Right renal cortex interstitium (tissue), 3 donors: Measurements from ENCODE around the gene ZNF780B. TPM values are rescaled to one million over a fixed set of nuclear protein-coding genes. Genes with fewer than 3 reads are reported as not detected.

ENCODE experiments used
- DNase-seq, 3 donors: peaks; one replicate each; pipeline ENCODE4 v3.0.0-alpha.2; 2013; ENCODE audit warnings: low read depth in 3 of 3, low spot score in 2 of 3
- polyA plus RNA-seq, 3 donors: library from polyadenylated mRNA; unstranded; fragments of 120-200 nt; gene quantifications; one replicate each; pipeline ENCODE4 v1.2.1, GENCODE V29; 2013; ENCODE audit not compliant: insufficient read length in 3 of 3

Gene ZNF780B
- polyA plus RNA-seq, 3 donors, result 20.6 to 22.9 (median 21.5) TPM

DNA sequence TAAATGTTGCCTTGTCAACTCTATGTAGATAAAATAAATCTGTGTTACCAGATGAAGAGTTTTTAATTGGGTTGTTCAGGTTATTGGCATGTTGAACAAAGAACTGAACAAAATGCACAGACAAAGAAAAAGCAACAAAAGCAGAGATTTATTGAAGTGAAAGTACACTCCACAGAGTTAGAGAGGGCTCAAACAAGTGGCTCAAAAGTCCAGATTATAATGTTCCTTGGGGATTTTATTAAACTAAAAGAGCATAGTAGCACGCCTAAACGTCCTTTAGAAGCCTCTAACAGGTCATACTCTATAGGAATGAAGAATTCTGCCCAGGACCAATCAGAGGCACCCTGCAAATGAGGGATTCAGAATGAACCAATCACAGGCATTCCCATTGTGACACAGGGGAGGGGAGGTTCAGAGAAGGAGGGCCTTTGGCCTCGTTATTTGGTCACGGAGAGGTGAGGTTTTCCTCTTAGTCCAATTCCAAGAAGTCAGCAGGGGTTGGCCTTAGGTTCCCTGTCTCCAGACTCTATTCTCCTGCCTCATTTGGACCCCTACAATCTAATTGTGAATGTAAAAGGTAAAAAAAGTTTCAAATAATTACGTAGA, 72.2 kb downstream of the ZNF780B start:
- no peak for DNase-seq

DNA sequence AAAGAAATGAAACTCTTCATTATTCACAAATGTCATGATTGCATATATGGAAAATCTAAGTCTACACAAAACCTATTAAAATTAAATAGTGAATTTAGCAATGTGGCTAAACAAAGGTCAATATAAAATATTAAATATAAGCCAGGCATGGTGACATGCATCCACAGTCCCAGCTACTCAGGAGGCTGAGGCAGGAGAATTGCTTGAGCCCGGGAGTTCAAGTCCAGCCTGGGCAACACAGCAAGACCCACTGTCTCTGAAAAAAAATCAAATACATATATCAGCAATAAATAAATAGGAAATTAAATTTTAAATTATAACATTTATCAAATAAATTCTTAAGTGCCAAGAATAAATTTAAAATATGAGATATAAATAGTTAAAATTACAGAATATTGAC, 73.1 kb downstream of the ZNF780B start:
- DNase-seq, result no peak

Other genes starting within 250 kb of the ZNF780B start
- gene DYRK1B, start 222.1 kb downstream of the ZNF780B start, polyA plus RNA-seq, result 10 to 100 TPM; 28.2 to 34.5 (median 32.1) TPM
- gene FBL, start 209.9 kb downstream of the ZNF780B start, polyA plus RNA-seq, result 100 to 1,000 TPM; 345 to 389 (median 381) TPM
- gene FCGBP, start 121.6 kb downstream of the ZNF780B start, polyA plus RNA-seq, result 1 to 10 TPM; 5.4 to 9.4 (median 9.2) TPM
- gene PSMC4, start 85.1 kb downstream of the ZNF780B start, polyA plus RNA-seq, result 10 to 100 TPM; 81.1 to 93.7 (median 86.7) TPM
- 1 to 10 TPM; 4.9 to 6.2 (median 6.1) TPM for gene ZNF546, start 59.2 kb downstream of the ZNF780B start, polyA plus RNA-seq
- 10 to 100 TPM; 20.1 to 24.2 (median 20.2) TPM for gene ZNF780A, start 34.7 kb upstream of the ZNF780B start, polyA plus RNA-seq
- 10 to 100 TPM; 10.6 to 12.8 (median 11.6) TPM for gene MAP3K10, start 135.2 kb upstream of the ZNF780B start, polyA plus RNA-seq
- under 1 TPM in 1 of 3 donors, not detected in 2; 0.16 TPM for gene TTC9B, start 162.2 kb upstream of the ZNF780B start, polyA plus RNA-seq
- gene CCNP, start 170.5 kb upstream of the ZNF780B start, polyA plus RNA-seq, result 1 to 10 TPM in 1 of 3 donors, under 1 TPM in 2; 0.68 to 1.1 (median 0.79) TPM
- 100 to 1,000 TPM; 119 to 133 (median 126) TPM for gene AKT2, start 229.1 kb upstream of the ZNF780B start, polyA plus RNA-seq